Mesendoderm (in vitro differentiated cells): ENCODE data around the gene LRRC27.
A peak's percentile ranks its signal among the peaks of the same experiment; 100 is the strongest.
"Not testable (repeated sequence)": the region's sequence is repeated elsewhere in the genome, so short reads cannot be mapped to it uniquely, and the experiment has no call there.

ENCODE experiments used
- DNase-seq: peaks from one replicate; pipeline ENCODE4 v3.0.0; 2013
- H2AK5ac ChIP-seq: 2 replicates; pipeline ENCODE4 v1.6.1; 2013; ENCODE audit warnings: low read length, inconsistent platforms
- H2BK120ac ChIP-seq: 2 replicates; pipeline ENCODE4 v1.6.1; 2013; ENCODE audit warnings: low read depth, mild to moderate bottlenecking, low read length, moderate library complexity, mixed read lengths
- H2BK15ac ChIP-seq: replicated peaks from 2 replicates; pipeline ENCODE4 v1.6.1; 2013; ENCODE audit warnings: low read depth, mild to moderate bottlenecking, moderate library complexity
- H2BK5ac ChIP-seq: 2 replicates; pipeline ENCODE4 v1.6.1; 2013; ENCODE audit warnings: low read length, inconsistent platforms
- H3K18ac ChIP-seq: 2 replicates; pipeline ENCODE4 v1.6.1; 2013; ENCODE audit warnings: mild to moderate bottlenecking, low read length, mixed read lengths
- H3K23ac ChIP-seq: one replicate; pipeline ENCODE4 v1.6.1; 2013; ENCODE audit warnings: low read length
- H3K27ac ChIP-seq: 2 replicates; pipeline ENCODE4 v1.5.1; 2013; ENCODE audit warnings: low read depth, mild to moderate bottlenecking, inconsistent platforms, low read length, moderate library complexity
- H3K27me3 ChIP-seq: 2 replicates; pipeline ENCODE4 v1.6.1; 2013; ENCODE audit warnings: low read length, control low read depth, mild to moderate bottlenecking, inconsistent platforms; ENCODE audit not compliant: insufficient read depth, poor library complexity
- H3K36me3 ChIP-seq: 2 replicates; pipeline ENCODE4 v1.6.1; 2013; ENCODE audit warnings: low read length, inconsistent platforms; ENCODE audit not compliant: control insufficient read depth, insufficient read depth
- H3K4ac ChIP-seq: one replicate; pipeline ENCODE4 v1.6.1; 2013; ENCODE audit warnings: low read depth, mild to moderate bottlenecking, low read length, moderate library complexity
- H3K4me1 ChIP-seq: 2 replicates; pipeline ENCODE4 v1.6.1; 2013; ENCODE audit warnings: low read depth, low read length, inconsistent platforms; ENCODE audit not compliant: control insufficient read depth
- H3K4me2 ChIP-seq: 2 replicates; pipeline ENCODE4 v1.6.1; 2013; ENCODE audit warnings: low read length
- H3K4me3 ChIP-seq: 2 replicates; pipeline ENCODE4 v1.5.1; 2013; ENCODE audit warnings: mild to moderate bottlenecking, low read length
- H3K56ac ChIP-seq: one replicate; pipeline ENCODE4 v1.6.1; 2013; ENCODE audit warnings: low read length
- H3K79me1 ChIP-seq: 2 replicates; pipeline ENCODE4 v1.6.1; 2013; ENCODE audit warnings: low read length, inconsistent platforms
- H3K79me2 ChIP-seq: 2 replicates; pipeline ENCODE4 v1.6.1; 2013; ENCODE audit warnings: mild to moderate bottlenecking, low read length; ENCODE audit not compliant: control insufficient read depth, insufficient read depth
- H3K9ac ChIP-seq: 2 replicates; pipeline ENCODE4 v1.6.1; 2013; ENCODE audit warnings: low read length, inconsistent platforms
- H4K5ac ChIP-seq: one replicate; pipeline ENCODE4 v1.6.1; 2013; ENCODE audit warnings: low read length
- H4K8ac ChIP-seq: one replicate; pipeline ENCODE4 v1.6.1; 2013; ENCODE audit warnings: low read depth, mild to moderate bottlenecking, control low read depth, low read length, moderate library complexity
- WGBS: extraction: QIAGEN DNeasy Blood & Tissue Kit; methylation state at CpG from one replicate; pipeline ENCODE4 v1.1.7; 2013; ENCODE audit warnings: low lambda C conversion rate, missing lambda C conversion rate; ENCODE audit not compliant: insufficient coverage; ENCODE audit errors: extremely low coverage; 5-methylcytosine and 5-hydroxymethylcytosine counted together

LRRC27 gene

DNA sequence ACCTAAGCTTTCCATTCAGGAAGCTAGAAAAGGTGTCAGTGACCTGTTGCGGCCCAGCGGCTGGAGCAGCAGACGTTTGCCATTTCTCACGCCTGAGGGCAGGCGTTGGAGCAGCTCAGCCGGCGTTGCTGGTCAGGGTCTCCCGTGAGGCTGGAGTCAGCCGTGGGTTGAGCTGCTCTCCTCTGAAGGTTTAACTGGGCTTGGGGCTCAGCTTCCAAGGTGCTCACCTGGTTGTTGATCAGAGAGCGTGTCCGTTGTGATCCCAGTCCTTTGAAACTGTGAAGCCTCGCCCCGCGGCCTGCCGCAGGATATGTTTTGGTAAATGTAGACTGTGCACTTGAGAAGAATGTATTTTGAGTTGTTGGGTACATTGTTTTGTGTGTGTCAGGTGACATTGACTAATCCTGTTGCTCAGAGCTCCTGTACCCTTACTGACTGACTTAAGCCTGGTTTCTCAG, 44.4 kb downstream of the LRRC27 start:
- no peak overlapping the region for H3K9ac ChIP-seq
- H4K5ac ChIP-seq = no peak overlapping the region
- WGBS = no CpG with 5 or more reads among the region's 15 CpGs
- H2AK5ac ChIP-seq = no peak overlapping the region
- H3K4ac ChIP-seq = no peak overlapping the region
- H3K4me3 ChIP-seq = no peak overlapping the region
- no peak overlapping the region for H3K23ac ChIP-seq
- H3K36me3 ChIP-seq = no peaks in the 10 kb centered on the region
- H3K56ac ChIP-seq = no peak overlapping the region
- H4K8ac ChIP-seq = no peak overlapping the region
- no peak overlapping the region for H2BK120ac ChIP-seq
- H3K27me3 ChIP-seq = no peaks in the 10 kb centered on the region
- peak; percentile 51 for DNase-seq
- H3K79me1 ChIP-seq = no peaks in the 10 kb centered on the region
- no peaks in the 10 kb centered on the region for H3K4me1 ChIP-seq
- H2BK5ac ChIP-seq = no peak overlapping the region
- H3K18ac ChIP-seq = no peak overlapping the region
- H3K4me2 ChIP-seq = no peak overlapping the region
- H3K79me2 ChIP-seq = no peaks in the 10 kb centered on the region
- no peak overlapping the region for H2BK15ac ChIP-seq
- no peak overlapping the region for H3K27ac ChIP-seq

DNA sequence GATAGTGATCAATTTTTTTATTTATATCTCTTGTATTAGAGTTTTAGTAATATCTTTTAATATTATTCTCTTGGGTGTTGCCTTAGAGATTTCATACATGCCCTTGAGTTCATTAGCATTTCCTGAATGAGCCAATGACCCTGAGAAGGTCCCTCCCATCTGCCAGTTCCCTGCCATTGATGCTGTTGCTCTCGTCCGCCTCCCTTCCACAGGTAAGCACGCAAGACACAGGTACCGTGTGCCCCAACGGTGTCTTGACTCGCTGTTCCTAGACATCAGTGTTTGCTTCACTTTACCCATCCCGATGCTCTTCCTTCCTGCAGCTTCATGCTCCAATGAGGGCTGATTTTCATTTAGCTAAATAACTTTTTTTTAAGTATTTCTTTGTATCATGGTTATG, 45.3 kb downstream of the LRRC27 start:
- no peak overlapping the region for H2BK5ac ChIP-seq
- H4K8ac ChIP-seq = no peak overlapping the region
- H3K23ac ChIP-seq = no peak overlapping the region
- no peak overlapping the region for H2BK15ac ChIP-seq
- no peak overlapping the region for H3K18ac ChIP-seq
- no peak overlapping the region for H2BK120ac ChIP-seq
- no peaks in the 10 kb centered on the region for H3K36me3 ChIP-seq
- no peak overlapping the region for H3K4me3 ChIP-seq
- no peaks in the 10 kb centered on the region for H3K79me2 ChIP-seq
- no peak for DNase-seq
- no peaks in the 10 kb centered on the region for H3K4me1 ChIP-seq
- H2AK5ac ChIP-seq = no peak overlapping the region
- no peak overlapping the region for H4K5ac ChIP-seq
- H3K4ac ChIP-seq = no peak overlapping the region
- H3K27me3 ChIP-seq = no peaks in the 10 kb centered on the region
- no peak overlapping the region for H3K56ac ChIP-seq
- no peaks in the 10 kb centered on the region for H3K79me1 ChIP-seq
- no peak overlapping the region for H3K9ac ChIP-seq
- WGBS = no CpG with 5 or more reads among the region's 7 CpGs
- no peak overlapping the region for H3K27ac ChIP-seq
- no peak overlapping the region for H3K4me2 ChIP-seq

DNA sequence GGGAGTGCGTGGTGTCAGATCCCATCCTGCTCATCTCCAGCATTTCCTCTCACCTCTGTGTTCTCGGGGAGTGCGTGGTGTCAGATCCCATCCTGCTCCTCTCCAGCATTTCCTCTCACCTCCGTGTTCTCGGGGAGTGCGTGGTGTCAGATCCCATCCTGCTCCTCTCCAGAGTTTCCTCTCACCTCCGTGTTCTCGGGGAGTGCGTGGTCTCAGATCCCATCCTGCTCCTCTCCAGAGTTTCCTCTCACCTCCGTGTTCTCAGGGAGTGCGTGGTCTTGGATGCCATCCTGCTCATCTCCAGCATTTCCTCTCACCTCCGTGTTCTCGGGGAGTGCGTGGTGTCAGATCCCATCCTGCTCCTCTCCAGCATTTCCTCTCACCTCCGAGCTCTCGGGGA, 47.0 kb downstream of the LRRC27 start:
- DNase-seq, H3K4me2 ChIP-seq, H3K36me3 ChIP-seq, H3K9ac ChIP-seq, H3K23ac ChIP-seq, H3K4ac ChIP-seq, H3K4me1 ChIP-seq, H2AK5ac ChIP-seq, H3K56ac ChIP-seq, H2BK120ac ChIP-seq, H2BK5ac ChIP-seq, H3K27me3 ChIP-seq, H3K79me1 ChIP-seq, H3K79me2 ChIP-seq, H3K4me3 ChIP-seq, H3K27ac ChIP-seq, H3K18ac ChIP-seq, H4K5ac ChIP-seq, H2BK15ac ChIP-seq, H4K8ac ChIP-seq: not testable (repeated sequence)
- WGBS = no CpG with 5 or more reads among the region's 16 CpGs

DNA sequence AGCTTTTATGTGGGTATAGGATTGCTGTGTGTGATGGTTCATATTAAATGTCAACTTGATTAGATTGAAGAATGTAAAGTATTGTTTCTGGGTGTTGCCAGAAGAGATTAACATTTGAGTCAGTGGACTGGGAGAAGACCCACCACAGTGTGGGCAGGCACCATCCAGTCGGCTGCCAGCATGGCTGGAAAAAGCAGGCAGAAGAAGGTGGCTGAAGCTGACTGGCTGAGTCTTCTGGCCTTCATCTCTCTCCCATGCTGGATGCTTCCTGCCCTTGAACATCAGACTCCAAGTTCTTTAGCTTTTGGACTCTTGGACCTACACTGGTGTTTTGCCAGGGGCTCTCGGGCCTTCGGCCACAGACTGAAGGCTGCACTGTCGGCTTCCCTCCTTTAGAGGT, 49.0 kb downstream of the LRRC27 start:
- not testable (repeated sequence) for H3K23ac ChIP-seq, H4K8ac ChIP-seq, H3K27ac ChIP-seq, H3K36me3 ChIP-seq, H3K56ac ChIP-seq, H3K4me3 ChIP-seq, H3K4ac ChIP-seq, H2BK5ac ChIP-seq, H3K27me3 ChIP-seq, H2BK15ac ChIP-seq, H3K9ac ChIP-seq, H2AK5ac ChIP-seq, H3K79me2 ChIP-seq, DNase-seq, H3K4me1 ChIP-seq, H2BK120ac ChIP-seq, H3K79me1 ChIP-seq, H3K18ac ChIP-seq, H3K4me2 ChIP-seq, H4K5ac ChIP-seq
- WGBS = no CpG with 5 or more reads among the region's 4 CpGs

DNA sequence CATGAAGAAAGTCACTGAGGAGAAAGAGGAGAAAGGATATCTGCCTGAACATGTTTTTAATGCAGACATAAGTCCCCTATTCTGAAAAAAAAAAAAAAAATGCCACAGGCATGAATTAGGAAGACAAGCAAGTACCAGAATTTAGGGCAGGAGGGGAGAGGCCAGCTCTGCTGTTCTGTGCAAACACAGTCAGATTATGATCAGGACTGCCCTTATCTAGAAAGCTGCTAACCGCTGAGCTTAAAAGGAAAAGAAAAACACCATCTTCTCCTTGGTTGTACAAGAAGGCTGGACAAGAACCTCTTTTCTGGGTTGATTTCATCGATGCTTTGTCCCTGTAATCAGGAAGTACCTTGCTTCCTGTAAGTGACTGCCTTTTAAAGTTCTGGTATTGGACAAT, 49.7 kb downstream of the LRRC27 start:
- Histone ChIP-seq H3K27ac (no peak overlapping the region), H2AK5ac (no peak overlapping the region), H3K4me1 (no peaks in the 10 kb centered on the region), H4K8ac (no peak overlapping the region), H3K79me2 (no peaks in the 10 kb centered on the region), H3K4ac (no peak overlapping the region), H3K9ac (no peak overlapping the region), H3K23ac (no peak overlapping the region), H3K4me3 (no peak overlapping the region), H3K4me2 (no peak overlapping the region), H2BK5ac (no peak overlapping the region), H2BK15ac (no peak overlapping the region), H2BK120ac (no peak overlapping the region), H3K18ac (no peak overlapping the region), H3K56ac (no peak overlapping the region), H4K5ac (no peak overlapping the region), H3K79me1 (no peaks in the 10 kb centered on the region), H3K27me3 (no peaks in the 10 kb centered on the region), H3K36me3 (no peaks in the 10 kb centered on the region)
- no CpG with 5 or more reads among the region's 2 CpGs for WGBS
- no peak for DNase-seq

DNA sequence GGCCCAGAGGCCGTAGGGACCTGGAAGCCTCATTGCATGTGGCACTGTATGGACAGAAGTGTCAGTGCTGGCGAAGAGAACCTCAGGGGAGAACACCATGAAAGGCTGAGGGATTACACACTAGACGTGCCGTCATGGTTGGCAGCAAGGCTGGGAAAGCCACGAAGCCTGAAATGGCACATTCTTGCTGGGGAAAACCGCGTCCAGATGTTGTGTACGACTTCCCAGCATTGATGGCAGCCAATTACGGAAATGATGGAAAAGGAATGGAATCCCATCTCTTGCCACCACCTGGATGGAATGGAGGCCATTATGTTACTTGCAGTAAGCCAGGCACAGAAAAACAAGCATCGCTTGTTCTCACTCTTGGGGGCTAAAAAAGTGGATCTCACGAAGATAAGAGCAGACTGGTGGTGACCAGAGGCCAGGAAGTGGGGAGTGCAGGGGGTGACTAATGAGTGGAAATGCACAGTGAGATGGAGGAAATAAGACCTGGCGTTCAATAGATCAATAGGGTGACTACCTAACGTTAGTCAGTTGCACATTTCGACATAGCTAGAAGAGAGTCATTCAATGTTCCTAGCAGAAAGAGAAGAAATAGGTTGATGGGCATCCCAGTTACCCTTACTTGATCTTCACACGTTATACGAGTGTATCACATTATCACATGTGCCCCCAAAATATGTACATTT, 50.4 kb downstream of the LRRC27 start:
- Histone ChIP-seq H3K56ac (no peak overlapping the region), H4K5ac (no peak overlapping the region), H3K79me1 (no peaks in the 10 kb centered on the region), H2BK15ac (no peak overlapping the region), H3K23ac (no peak overlapping the region), H3K9ac (no peak overlapping the region), H4K8ac (no peak overlapping the region), H2BK120ac (no peak overlapping the region), H3K18ac (no peak overlapping the region), H3K4me1 (no peaks in the 10 kb centered on the region), H2AK5ac (no peak overlapping the region), H3K27ac (no peak overlapping the region), H3K4me2 (no peak overlapping the region), H3K27me3 (no peaks in the 10 kb centered on the region), H3K4ac (no peak overlapping the region), H3K79me2 (no peaks in the 10 kb centered on the region), H3K36me3 (no peaks in the 10 kb centered on the region), H2BK5ac (no peak overlapping the region), H3K4me3 (no peak overlapping the region)
- no peak for DNase-seq
- no CpG with 5 or more reads among the region's 16 CpGs for WGBS
